Measurements from ENCODE around the gene COL25A1.

- TF ChIP-seq POLR2A (IDR thresholded peaks at IDR 0.05; ENCODE audit: low read depth, low read length) (no peak), POLR2AphosphoS5 (IDR thresholded peaks at IDR 0.05; ENCODE audit: low read depth, low read length) (no peak), TAF1 (IDR thresholded peaks at IDR 0.05; ENCODE audit: borderline replicate concordance, low read depth, low read length) (no peak)
Measured at GRCh38 chr4:109149836-109150235, 152.6 kb downstream of the COL25A1 start.

All from GM12892 (cell line).